ENCODE data around the gene PFN3. TPM values are rescaled to one million over a fixed set of nuclear protein-coding genes. Genes with fewer than 3 reads are reported as not detected.
A peak's percentile ranks its signal among the peaks of the same experiment; 100 is the strongest.

The PFN3 gene
- total RNA-seq, 1 experiment from 2014 or later = 0.48 TPM

DNA sequence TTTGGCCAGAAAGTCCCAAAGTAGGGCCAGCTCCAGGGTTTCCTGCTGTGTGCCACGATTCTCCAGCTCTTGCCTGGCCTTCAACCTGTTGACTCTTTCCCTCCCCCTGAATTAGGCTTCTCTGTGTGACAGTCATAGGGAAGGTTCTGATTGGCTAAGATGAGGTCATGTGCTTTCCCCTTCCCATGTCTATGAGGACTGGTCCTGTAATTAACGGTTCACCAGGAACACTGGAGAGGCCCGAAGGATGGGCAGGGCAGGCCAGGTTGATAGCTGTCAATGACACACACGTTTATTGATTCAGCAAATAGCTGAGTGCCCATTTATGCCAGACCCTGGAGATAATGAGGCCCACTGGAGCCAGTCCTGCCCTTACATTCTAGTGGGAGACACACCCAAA is 37.2 kb upstream of the PFN3 start:
- ChIA-PET POLR2A (interaction anchor here (0.5 to 1.8 kb wide), 4 partner anchors 9 to 322 kb away, joined by 3 to 6 read pairs (median 4); partner anchors contain the start of gene PRR7), CTCF (interaction anchor here (0.5 to 15.8 kb wide), 11 partner anchors 11 to 128 kb away, joined by 3 to 171 read pairs (median 6); partner anchors contain the start of gene GRK6)
- Mint-ChIP-seq H3K27me3 (ENCODE audit: low read depth) (no peaks in the 10 kb centered on the region), H3K4me3 (no peak overlapping the region), H3K27ac (no peak overlapping the region), H3K36me3 (peaks cover 36% of the 10 kb centered on the region), H3K4me1 (peaks cover 12% of the 10 kb centered on the region), H3K9me3 (peaks cover 4% of the 10 kb centered on the region)
- no peak for ATAC-seq
- no peak for DNase-seq (ENCODE audit: low spot score)
- no peak for TF ChIP-seq SOX15 (CRISPR knock-in tag; IDR thresholded peaks at IDR 0.05)
- TF ChIP-seq USF1 (CRISPR knock-in tag; IDR thresholded peaks at IDR 0.05) = peak; percentile 42
- no peak for TF ChIP-seq IRF2 (CRISPR knock-in tag; IDR thresholded peaks at IDR 0.05; ENCODE audit: borderline replicate concordance, low read depth)
- peak; percentile 50 for TF ChIP-seq NFYB (CRISPR knock-in tag; conservative IDR thresholded peaks at IDR 0.05; ENCODE audit: low read depth)
- TF ChIP-seq ATF6 (CRISPR knock-in tag; IDR thresholded peaks at IDR 0.05) = no peak
- TF ChIP-seq, protein P1, sequence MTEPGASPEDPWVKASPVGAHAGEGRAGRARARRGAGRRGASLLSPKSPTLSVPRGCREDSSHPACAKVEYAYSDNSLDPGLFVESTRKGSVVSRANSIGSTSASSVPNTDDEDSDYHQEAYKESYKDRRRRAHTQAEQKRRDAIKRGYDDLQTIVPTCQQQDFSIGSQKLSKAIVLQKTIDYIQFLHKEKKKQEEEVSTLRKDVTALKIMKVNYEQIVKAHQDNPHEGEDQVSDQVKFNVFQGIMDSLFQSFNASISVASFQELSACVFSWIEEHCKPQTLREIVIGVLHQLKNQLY (CRISPR knock-in tag; IDR thresholded peaks at IDR 0.05) = no peak
- TF ChIP-seq, protein P2, sequence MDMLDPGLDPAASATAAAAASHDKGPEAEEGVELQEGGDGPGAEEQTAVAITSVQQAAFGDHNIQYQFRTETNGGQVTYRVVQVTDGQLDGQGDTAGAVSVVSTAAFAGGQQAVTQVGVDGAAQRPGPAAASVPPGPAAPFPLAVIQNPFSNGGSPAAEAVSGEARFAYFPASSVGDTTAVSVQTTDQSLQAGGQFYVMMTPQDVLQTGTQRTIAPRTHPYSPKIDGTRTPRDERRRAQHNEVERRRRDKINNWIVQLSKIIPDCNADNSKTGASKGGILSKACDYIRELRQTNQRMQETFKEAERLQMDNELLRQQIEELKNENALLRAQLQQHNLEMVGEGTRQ (CRISPR knock-in tag; IDR thresholded peaks at IDR 0.05) = peak; percentile 71
- no peak for TF ChIP-seq EMX1 (CRISPR knock-in tag; IDR thresholded peaks at IDR 0.05)

GRCh38 chr5:177435847-177436536 is 35.5 kb upstream of the PFN3 start:
- Mint-ChIP-seq H3K36me3 (peaks cover 36% of the 10 kb centered on the region), H3K27me3 (ENCODE audit: low read depth) (no peaks in the 10 kb centered on the region), H3K4me1 (peaks cover 10% of the 10 kb centered on the region), H3K9me3 (peaks cover 4% of the 10 kb centered on the region), H3K27ac (no peak overlapping the region), H3K4me3 (no peak overlapping the region)
- ATAC-seq (no peak), DNase-seq (ENCODE audit: low spot score) (no peak)
- ChIA-PET POLR2A (interaction anchor here (1.7 kb wide), 1 partner anchor 10 kb away, joined by 3 read pairs; the partner anchor contains the start of gene PRR7), CTCF (interaction anchor here (1.2 to 15.8 kb wide), 6 partner anchors 12 to 126 kb away, joined by 3 to 171 read pairs (median 7); no protein-coding TSS in a partner anchor)
- no peak for TF ChIP-seq ELF4 (CRISPR knock-in tag; IDR thresholded peaks at IDR 0.05; ENCODE audit: low read depth)
- TF ChIP-seq, protein P3, sequence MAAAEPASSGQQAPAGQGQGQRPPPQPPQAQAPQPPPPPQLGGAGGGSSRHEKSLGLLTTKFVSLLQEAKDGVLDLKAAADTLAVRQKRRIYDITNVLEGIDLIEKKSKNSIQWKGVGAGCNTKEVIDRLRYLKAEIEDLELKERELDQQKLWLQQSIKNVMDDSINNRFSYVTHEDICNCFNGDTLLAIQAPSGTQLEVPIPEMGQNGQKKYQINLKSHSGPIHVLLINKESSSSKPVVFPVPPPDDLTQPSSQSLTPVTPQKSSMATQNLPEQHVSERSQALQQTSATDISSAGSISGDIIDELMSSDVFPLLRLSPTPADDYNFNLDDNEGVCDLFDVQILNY (CRISPR knock-in tag; IDR thresholded peaks at IDR 0.05) = no peak
- no peak for TF ChIP-seq ESRRA (CRISPR knock-in tag; IDR thresholded peaks at IDR 0.05; ENCODE audit: borderline replicate concordance)
- no peak for TF ChIP-seq ZNF121 (CRISPR knock-in tag; IDR thresholded peaks at IDR 0.05)
- no peak for TF ChIP-seq E2F4 (CRISPR knock-in tag; IDR thresholded peaks at IDR 0.05; ENCODE audit: borderline replicate concordance, low read depth)
- TF ChIP-seq CBFB (CRISPR knock-in tag; IDR thresholded peaks at IDR 0.05; ENCODE audit: low read depth) = no peak
- no peak for TF ChIP-seq ARID4B (CRISPR knock-in tag; IDR thresholded peaks at IDR 0.05; ENCODE audit: borderline replicate concordance)
- no peak for TF ChIP-seq ZNF263 (CRISPR knock-in tag; IDR thresholded peaks at IDR 0.05; ENCODE audit: low read depth)
- no peak for TF ChIP-seq ZNF671 (CRISPR knock-in tag; IDR thresholded peaks at IDR 0.05)
- TF ChIP-seq FOXK1 (CRISPR knock-in tag; IDR thresholded peaks at IDR 0.05) = no peak
- no peak for TF ChIP-seq ZNF219 (CRISPR knock-in tag; IDR thresholded peaks at IDR 0.05; ENCODE audit: borderline replicate concordance)
- no peak for TF ChIP-seq HMGXB4 (CRISPR knock-in tag; IDR thresholded peaks at IDR 0.05)
